GM18951 (cell line): ENCODE results near the gene PCCA.
"Not testable (repeated sequence)": the region's sequence is repeated elsewhere in the genome, so short reads cannot be mapped to it uniquely, and the experiment has no call there.

ENCODE experiments used
- POLR2A ChIP-seq: IDR thresholded peaks from 4 replicates; pipeline ENCODE4 v1.6.1; 2011; ENCODE audit warnings: mild to moderate bottlenecking; ENCODE audit not compliant: insufficient read length, insufficient read depth; ENCODE audit errors: extremely low read depth
- in situ Hi-C: fragments of 300-500 bp; cut with MboI; formaldehyde crosslinking; loops from one replicate; pipeline ENCODE4 v1.12.0; 2022; ENCODE audit warnings: low sequenced_read_pairs, mixed read lengths, inconsistent platforms; ENCODE audit not compliant: unreplicated experiment

The PCCA gene

GRCh38 chr13:100146534-100146933 is 57.6 kb downstream of the PCCA start:
- no peak for TF ChIP-seq POLR2A
- in situ Hi-C loops = no loop called here

- TF ChIP-seq POLR2A = no peak
- in situ Hi-C loops = no loop called here
These were observed 58.9 kb downstream of the PCCA start for GRCh38 chr13:100147825-100148224.

- TF ChIP-seq POLR2A = no peak
- in situ Hi-C loops = no loop called here
These were observed 59.5 kb downstream of the PCCA start for GRCh38 chr13:100148422-100148821.

- TF ChIP-seq POLR2A = no peak
- in situ Hi-C loops = no loop called here
These were observed 60.5 kb downstream of the PCCA start for GRCh38 chr13:100149389-100149788.

GRCh38 chr13:100150711-100151110 is 61.8 kb downstream of the PCCA start:
- in situ Hi-C loops = not testable (repeated sequence)

- TF ChIP-seq POLR2A = no peak
- in situ Hi-C loops = no loop called here
These were observed 66.0 kb downstream of the PCCA start for GRCh38 chr13:100154842-100155416.

- TF ChIP-seq POLR2A = no peak
- in situ Hi-C loops = no loop called here
These were observed 67.9 kb downstream of the PCCA start for GRCh38 chr13:100156788-100157187.

- no peak for TF ChIP-seq POLR2A
- in situ Hi-C loops = no loop called here
These were observed 69.7 kb downstream of the PCCA start for GRCh38 chr13:100158569-100158968.

GRCh38 chr13:100159584-100159983 is 70.7 kb downstream of the PCCA start:
- in situ Hi-C loops = no loop called here
- no peak for TF ChIP-seq POLR2A

GRCh38 chr13:100160450-100160849 is 71.6 kb downstream of the PCCA start:
- in situ Hi-C loops = no loop called here
- no peak for TF ChIP-seq POLR2A

GRCh38 chr13:100163375-100163774 is 74.5 kb downstream of the PCCA start:
- in situ Hi-C loops = no loop called here

GRCh38 chr13:100173203-100173602 is 84.3 kb downstream of the PCCA start:
- in situ Hi-C loops = no loop called here

More at GRCh38 chr13:100163375-100163774, 74.5 kb downstream of the PCCA start:
- TF ChIP-seq POLR2A = no peak

GRCh38 chr13:100174455-100174854 is 85.6 kb downstream of the PCCA start:
- in situ Hi-C loops = not testable (repeated sequence)

More at GRCh38 chr13:100173203-100173602, 84.3 kb downstream of the PCCA start:
- TF ChIP-seq POLR2A = no peak

- TF ChIP-seq POLR2A = no peak
- in situ Hi-C loops = no loop called here
These were observed 86.3 kb downstream of the PCCA start for GRCh38 chr13:100175078-100175802.
